ENCODE results near the gene PDE4A.

DNA sequence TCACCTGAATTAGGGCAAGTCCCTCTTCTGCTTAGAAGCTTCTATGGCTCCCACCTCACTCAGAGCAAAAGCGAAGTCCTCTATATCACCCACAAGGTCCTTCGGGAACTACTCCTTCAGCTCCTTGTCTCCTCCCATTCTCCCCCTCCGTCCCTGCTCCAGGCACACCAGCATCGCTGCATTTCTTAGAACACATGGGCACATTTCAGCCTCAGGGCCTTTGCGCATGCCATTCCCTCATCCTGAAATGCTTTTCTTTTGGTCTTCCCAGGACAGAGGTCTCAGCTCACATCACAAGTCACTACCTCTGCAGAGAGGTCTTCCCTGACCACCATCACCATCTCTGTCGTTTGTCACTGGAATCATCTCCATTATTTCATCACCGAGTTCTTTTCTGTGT lies 92.9 kb downstream of the PDE4A start:
- TF ChIP-seq SP2 (CRISPR knock-in tag; IDR thresholded peaks at IDR 0.05) (no peak), POLR2AphosphoS5 (IDR thresholded peaks at IDR 0.05; ENCODE audit: low read depth, low read length) (no peak), POLR2A (IDR thresholded peaks at IDR 0.05; ENCODE audit: insufficient read depth in 1 of 2, low read depth in 2 of 2, low read length in 2 of 2) (no peak), TEAD3 (CRISPR knock-in tag; optimal IDR thresholded peaks at IDR 0.05; ENCODE audit: borderline replicate concordance) (no peak)
